B cell (primary cell): ENCODE measurements around the gene OR2B2. TPM values are rescaled to one million over a fixed set of nuclear protein-coding genes. Genes with fewer than 3 reads are reported as not detected.

ENCODE experiments used
- ATAC-seq: fragments of 200-7000 bp; cut with Tn5 transposase; one replicate; pipeline ENCODE4 v1.10.0; 2021; ENCODE audit warnings: low read depth, mild to moderate bottlenecking, moderate number of reproducible peaks, moderate library complexity
- CTCF ChIA-PET: fragments of 350-600 bp; sonication (Branson Sonifier 250); formaldehyde crosslinking; loops from one replicate; lab custom pipeline; 2021; ENCODE audit warnings: antibody characterized with exemption, inconsistent platforms; lab: Charles Lee
- POLR2A ChIA-PET: fragments of 350-600 bp; sonication (Branson Sonifier 250); formaldehyde crosslinking; loops from one replicate; lab custom pipeline; 2021; ENCODE audit warnings: antibody characterized with exemption; lab: Charles Lee
- DNase-seq: peaks from one replicate; pipeline ENCODE4 v3.0.0; 2013
- H2AFZ ChIP-seq: 2 replicates; pipeline ENCODE4 v1.6.1; 2012; ENCODE audit warnings: mild to moderate bottlenecking, low read depth, low read length; ENCODE audit not compliant: insufficient read depth, poor library complexity, severe bottlenecking
- H3K27ac ChIP-seq, 2 donors: 1 replicate in 1 of 2; 2 replicates in 1 of 2; pipeline ENCODE4 v1.5.1; 2012 to 2013; ENCODE audit warnings: low read length in 2 of 2, mild to moderate bottlenecking in 2 of 2, moderate library complexity in 1 of 2
- H3K27me3 ChIP-seq, 4 experiments: fragments of 200-600 bp in 1 of 4; sonication (generic) in 1 of 4; replicated peaks in 1 of 4; 1 replicate in 2 of 4; 2 replicates in 2 of 4; pipeline versions ENCODE4 v1.6.1 to v1.7.0; 2013 to 2016; ENCODE audit warnings: low read length in 3 of 4, mild to moderate bottlenecking in 2 of 4, mixed read lengths in 1 of 4, moderate library complexity in 1 of 4; ENCODE audit not compliant: insufficient read depth in 4 of 4, control insufficient read depth in 3 of 4; ENCODE audit errors: control extremely low read depth in 1 of 4
- H3K36me3 ChIP-seq, 2 experiments: replicated peaks in 1 of 2; 1 replicate in 1 of 2; 2 replicates in 1 of 2; pipeline versions ENCODE4 v1.6.1 to v1.7.1; 2013; ENCODE audit warnings: low read length in 1 of 2; ENCODE audit not compliant: insufficient read depth in 2 of 2, control insufficient read depth in 1 of 2; ENCODE audit errors: control extremely low read depth in 1 of 2, extremely low read depth in 1 of 2
- H3K4me1 ChIP-seq, 2 donors: fragments of 200-600 bp in 1 of 2; sonication (generic) in 1 of 2; 1 replicate in 1 of 2; 2 replicates in 1 of 2; pipeline versions ENCODE4 v1.5.1 to v1.6.1; 2013 to 2017; ENCODE audit warnings: low read length in 2 of 2; ENCODE audit not compliant: control insufficient read depth in 2 of 2, insufficient read depth in 2 of 2
- H3K4me2 ChIP-seq: replicated peaks from 2 replicates; pipeline ENCODE3; 2012; ENCODE audit warnings: mild to moderate bottlenecking, low read depth, low read length; ENCODE audit not compliant: poor library complexity, severe bottlenecking
- H3K4me3 ChIP-seq, 5 experiments: fragments of 200-600 bp in 1 of 5; sonication (generic) in 1 of 5; 1 replicate in 3 of 5; 2 replicates in 2 of 5; pipeline versions ENCODE4 v1.5.1 to v1.7.0; 2011 to 2016; ENCODE audit warnings: low read length in 4 of 5, mild to moderate bottlenecking in 4 of 5, low read depth in 2 of 5, control low read depth in 1 of 5, moderate library complexity in 1 of 5; ENCODE audit not compliant: insufficient read depth in 1 of 5; ENCODE audit errors: control extremely low read depth in 1 of 5, extremely low read depth in 1 of 5
- H3K79me2 ChIP-seq: fragments of 200-600 bp; sonication (generic); one replicate; pipeline ENCODE4 v1.6.0; 2016; ENCODE audit warnings: low read length; ENCODE audit not compliant: control insufficient read depth, insufficient read depth
- H3K9ac ChIP-seq: fragments of 200-600 bp; sonication (generic); 2 replicates; pipeline ENCODE4 v1.6.1; 2017; ENCODE audit warnings: mild to moderate bottlenecking, low read length, moderate library complexity
- H3K9me3 ChIP-seq, 3 donors: one replicate each; pipeline versions ENCODE4 v1.6.1 to v1.7.1; 2013; ENCODE audit warnings: low read length in 2 of 3; ENCODE audit not compliant: control insufficient read depth in 2 of 3, insufficient read depth in 1 of 3; ENCODE audit errors: control extremely low read depth in 1 of 3
- H4K20me1 ChIP-seq: 2 replicates; pipeline ENCODE4 v1.6.0; 2012; ENCODE audit warnings: mild to moderate bottlenecking, low read length; ENCODE audit not compliant: insufficient read depth, control insufficient read depth, poor library complexity, severe bottlenecking
- H3K27ac Mint-ChIP-seq: one replicate; pipeline ENCODE4 v1.8.0; 2021; ENCODE audit warnings: mixed read lengths
- H3K27me3 Mint-ChIP-seq: one replicate; pipeline ENCODE4 v1.8.0; 2021; ENCODE audit warnings: mixed read lengths
- H3K4me1 Mint-ChIP-seq: one replicate; pipeline ENCODE4 v1.8.0; 2021; ENCODE audit warnings: mixed read lengths
- H3K4me3 Mint-ChIP-seq: one replicate; pipeline ENCODE4 v1.8.0; 2021; ENCODE audit warnings: mixed read lengths
- H3K9me3 Mint-ChIP-seq: one replicate; pipeline ENCODE4 v1.8.0; 2022; ENCODE audit warnings: mixed read lengths; ENCODE audit not compliant: insufficient read depth
- EZH2 ChIP-seq: IDR thresholded peaks from 2 replicates; pipeline ENCODE4 v1.6.1; 2012; ENCODE audit warnings: borderline replicate concordance, low read depth, mild to moderate bottlenecking, moderate library complexity, low read length; ENCODE audit not compliant: insufficient read depth, poor library complexity, severe bottlenecking
- WGBS: methylation state at CpG from one replicate; pipeline ENCODE4 v1.1.5; 2013; ENCODE audit warnings: missing lambda C conversion rate; ENCODE audit not compliant: insufficient coverage; 5-methylcytosine and 5-hydroxymethylcytosine counted together
- intact Hi-C: fragments of 100-400 bp; cut with micrococcal nuclease; formaldehyde crosslinking; loops from one replicate; pipeline ENCODE4 v1.10.0; 2022
- polyA plus RNA-seq: library from polyadenylated mRNA; depleted of rRNA; stranded (reverse); fragments of >200 nt; gene quantifications from 2 replicates; pipeline ENCODE4 v1.2.3, GENCODE V29; 2012
- total RNA-seq, 2 donors: library from RNA; stranded (reverse); fragments of 120-200 nt in 1 of 2; gene quantifications; 1 replicate in 1 of 2; 2 replicates in 1 of 2; pipeline versions ENCODE4 v1.2.3 to v1.2.4, GENCODE V29; 2013 to 2022
- TF ChIP-seq, protein P1 (sequence below): fragments of 200-600 bp; IDR thresholded peaks from one replicate; pipeline ENCODE4 v1.8.0; 2022; ENCODE audit warnings: antibody characterized with exemption, mild to moderate bottlenecking

The OR2B2 gene
- total and polyA plus RNA-seq, 2 donors (not counting 1 experiment from before 2014, with no cell fraction given): not detected

DNA sequence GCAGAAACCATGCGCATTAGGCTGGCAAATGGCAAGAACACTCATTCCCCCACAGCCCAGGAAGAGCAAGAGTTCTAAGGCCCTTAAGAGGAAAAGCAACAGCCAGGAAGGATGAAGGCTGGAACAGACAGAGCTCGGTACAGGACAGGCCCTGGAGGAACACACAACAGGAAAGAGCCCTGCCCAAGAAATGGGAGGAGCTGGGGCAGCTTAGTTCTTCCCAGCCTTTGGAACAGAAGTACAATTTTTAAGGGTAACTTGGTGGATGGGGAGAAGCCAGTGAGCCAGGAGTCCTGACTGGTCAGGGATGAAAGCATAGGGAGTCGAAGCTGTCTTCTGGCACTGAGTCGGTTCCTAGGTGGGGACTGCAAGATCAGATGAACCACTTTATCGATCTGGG, 32.4 kb downstream of the OR2B2 start:
- H3K9me3 ChIP-seq: no peaks in the 10 kb centered on the region
- no peak for ATAC-seq
- no peaks in the 10 kb centered on the region for H3K79me2 ChIP-seq
- H3K4me1 ChIP-seq: no peaks in the 10 kb centered on the region
- ChIA-PET POLR2A (no interaction called here), CTCF (no interaction called here)
- Mint-ChIP-seq H3K4me3 (no peak overlapping the region), H3K9me3 (no peaks in the 10 kb centered on the region), H3K27ac (no peak overlapping the region), H3K27me3 (no peaks in the 10 kb centered on the region), H3K4me1 (no peaks in the 10 kb centered on the region)
- no peaks in the 10 kb centered on the region for H3K36me3 ChIP-seq
- no peak overlapping the region for H3K9ac ChIP-seq
- no peak overlapping the region for H2AFZ ChIP-seq
- no peaks in the 10 kb centered on the region for H4K20me1 ChIP-seq
- H3K27me3 ChIP-seq: no peaks in the 10 kb centered on the region
- no peak overlapping the region for H3K27ac ChIP-seq
- no peak overlapping the region for H3K4me2 ChIP-seq
- DNase-seq: no peak
- 92% methylated on average over 5 of the region's 5 CpGs for WGBS
- H3K4me3 ChIP-seq: no peak overlapping the region
- intact Hi-C loops: no loop called here
- TF ChIP-seq EZH2: no peak
- TF ChIP-seq, protein P1, sequence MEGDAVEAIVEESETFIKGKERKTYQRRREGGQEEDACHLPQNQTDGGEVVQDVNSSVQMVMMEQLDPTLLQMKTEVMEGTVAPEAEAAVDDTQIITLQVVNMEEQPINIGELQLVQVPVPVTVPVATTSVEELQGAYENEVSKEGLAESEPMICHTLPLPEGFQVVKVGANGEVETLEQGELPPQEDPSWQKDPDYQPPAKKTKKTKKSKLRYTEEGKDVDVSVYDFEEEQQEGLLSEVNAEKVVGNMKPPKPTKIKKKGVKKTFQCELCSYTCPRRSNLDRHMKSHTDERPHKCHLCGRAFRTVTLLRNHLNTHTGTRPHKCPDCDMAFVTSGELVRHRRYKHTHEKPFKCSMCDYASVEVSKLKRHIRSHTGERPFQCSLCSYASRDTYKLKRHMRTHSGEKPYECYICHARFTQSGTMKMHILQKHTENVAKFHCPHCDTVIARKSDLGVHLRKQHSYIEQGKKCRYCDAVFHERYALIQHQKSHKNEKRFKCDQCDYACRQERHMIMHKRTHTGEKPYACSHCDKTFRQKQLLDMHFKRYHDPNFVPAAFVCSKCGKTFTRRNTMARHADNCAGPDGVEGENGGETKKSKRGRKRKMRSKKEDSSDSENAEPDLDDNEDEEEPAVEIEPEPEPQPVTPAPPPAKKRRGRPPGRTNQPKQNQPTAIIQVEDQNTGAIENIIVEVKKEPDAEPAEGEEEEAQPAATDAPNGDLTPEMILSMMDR: no peak

DNA sequence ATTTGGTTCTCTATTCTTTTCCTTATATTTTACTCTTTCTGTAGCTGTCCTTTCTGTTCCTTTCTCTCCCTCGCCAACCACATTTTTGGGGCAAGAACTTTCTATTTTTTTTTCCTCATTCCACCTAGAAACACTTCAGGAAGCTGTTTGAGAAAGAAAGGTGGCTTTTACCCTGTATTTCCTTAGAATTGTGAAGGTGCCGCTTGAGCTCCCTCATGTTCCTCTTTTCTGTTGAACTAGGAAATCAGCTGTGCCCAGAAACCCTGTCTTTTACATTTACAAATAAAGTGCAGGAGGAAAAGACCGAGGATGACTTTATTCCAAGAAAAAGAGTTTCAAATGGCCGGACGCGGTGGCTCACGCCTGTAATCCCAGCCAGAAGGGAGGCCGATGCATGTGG, 38.2 kb downstream of the OR2B2 start:
- H3K27ac ChIP-seq: peak overlapping the region; percentile 79 to 88
- Mint-ChIP-seq H3K9me3 (no peaks in the 10 kb centered on the region), H3K27me3 (no peaks in the 10 kb centered on the region), H3K27ac (peak overlapping the region; percentile 98), H3K4me1 (peaks cover 19% of the 10 kb centered on the region), H3K4me3 (peak overlapping the region; percentile 84)
- DNase-seq (no peak), ATAC-seq (no peak)
- no peaks in the 10 kb centered on the region for H3K27me3 ChIP-seq
- H4K20me1 ChIP-seq: no peaks in the 10 kb centered on the region
- H3K79me2 ChIP-seq: no peaks in the 10 kb centered on the region
- intact Hi-C loops: no loop called here
- POLR2A ChIA-PET: interaction anchor here (0.7 to 6.1 kb wide), 13 partner anchors 8 to 1830 kb away, joined by 3 to 93 read pairs (median 6); a partner anchor contains a TSS
- peak overlapping the region; percentile 73 for H3K9ac ChIP-seq
- TF ChIP-seq, protein P1: no peak
- no peak for TF ChIP-seq EZH2
- CTCF ChIA-PET: interaction anchor here (0.7 to 6.2 kb wide), 10 partner anchors 10 to 1739 kb away, joined by 3 to 43 read pairs (median 4); a partner anchor contains a TSS
- 0% methylated on average over 1 of the region's 8 CpGs for WGBS
- peak overlapping the region; percentile 66 to 99 (median 76) for H3K4me3 ChIP-seq
- H2AFZ ChIP-seq: peak overlapping the region; percentile 70
- H3K36me3 ChIP-seq: no peaks in the 10 kb centered on the region
- peak overlapping the region; percentile 77 for H3K4me2 ChIP-seq
- H3K4me1 ChIP-seq: peaks cover 14 to 24% of the 10 kb centered on the region in 2 donors
- peaks cover 0 to 14% (median 0%) of the 10 kb centered on the region in 3 donors for H3K9me3 ChIP-seq
